ENCODE data around the gene PLEKHA5.
A peak's percentile ranks its signal among the peaks of the same experiment; 100 is the strongest.

PLEKHA5 gene

GRCh38 chr12:19190292-19191031, 60.9 kb downstream of the PLEKHA5 start:
- Histone ChIP-seq H3K27ac (no peak overlapping the region), H3K36me3 (no peaks in the 10 kb centered on the region), H3K9me3 (ENCODE audit: severe bottlenecking) (no peaks in the 10 kb centered on the region), H3K4me3 (ENCODE audit: low read depth, low read length) (no peak overlapping the region), H3K27me3 (ENCODE audit: insufficient read depth, low read depth, severe bottlenecking) (no peaks in the 10 kb centered on the region)
- no peak for TF ChIP-seq CTCF (IDR thresholded peaks at IDR 0.05; ENCODE audit: low read depth, low read length)
- DNase-seq, result no peak

- no peak for TF ChIP-seq CTCF (IDR thresholded peaks at IDR 0.05; ENCODE audit: low read depth, low read length)
- H3K4me3 ChIP-seq (ENCODE audit: low read depth, low read length), result no peak overlapping the region
- no peaks in the 10 kb centered on the region for H3K27me3 ChIP-seq (ENCODE audit: insufficient read depth, low read depth, severe bottlenecking)
- DNase-seq, result no peak
- no peaks in the 10 kb centered on the region for H3K36me3 ChIP-seq
- H3K9me3 ChIP-seq (ENCODE audit: severe bottlenecking), result no peaks in the 10 kb centered on the region
- H3K27ac ChIP-seq, result no peak overlapping the region
Observed at GRCh38 chr12:19191089-19191488, 61.6 kb downstream of the PLEKHA5 start.

GRCh38 chr12:19191563-19191962, 62.0 kb downstream of the PLEKHA5 start:
- H3K9me3 ChIP-seq (ENCODE audit: severe bottlenecking), result no peaks in the 10 kb centered on the region
- H3K4me3 ChIP-seq (ENCODE audit: low read depth, low read length), result no peak overlapping the region
- H3K27me3 ChIP-seq (ENCODE audit: insufficient read depth, low read depth, severe bottlenecking), result no peaks in the 10 kb centered on the region
- H3K27ac ChIP-seq, result no peak overlapping the region
- no peak for TF ChIP-seq CTCF (IDR thresholded peaks at IDR 0.05; ENCODE audit: low read depth, low read length)
- peak; percentile 34 for DNase-seq
- no peaks in the 10 kb centered on the region for H3K36me3 ChIP-seq

GRCh38 chr12:19192710-19193109, 63.2 kb downstream of the PLEKHA5 start:
- Histone ChIP-seq H3K27ac (no peak overlapping the region), H3K36me3 (no peaks in the 10 kb centered on the region), H3K4me3 (ENCODE audit: low read depth, low read length) (no peak overlapping the region), H3K27me3 (ENCODE audit: insufficient read depth, low read depth, severe bottlenecking) (no peaks in the 10 kb centered on the region), H3K9me3 (ENCODE audit: severe bottlenecking) (no peaks in the 10 kb centered on the region)
- no peak for TF ChIP-seq CTCF (IDR thresholded peaks at IDR 0.05; ENCODE audit: low read depth, low read length)
- no peak for DNase-seq

- no peaks in the 10 kb centered on the region for H3K36me3 ChIP-seq
- no peaks in the 10 kb centered on the region for H3K9me3 ChIP-seq (ENCODE audit: severe bottlenecking)
- H3K27me3 ChIP-seq (ENCODE audit: insufficient read depth, low read depth, severe bottlenecking), result no peaks in the 10 kb centered on the region
- no peak overlapping the region for H3K27ac ChIP-seq
- no peak overlapping the region for H3K4me3 ChIP-seq (ENCODE audit: low read depth, low read length)
- DNase-seq, result no peak
- TF ChIP-seq CTCF (IDR thresholded peaks at IDR 0.05; ENCODE audit: low read depth, low read length), result no peak
Observed at GRCh38 chr12:19194963-19195362, 65.4 kb downstream of the PLEKHA5 start.
